NCI-H1105 (cell line): ENCODE measurements around the gene AMBRA1.

Experiments used
- DNase-seq: peaks from one replicate; lab custom pipeline; 2025; lab: John Stamatoyannopoulos, UW

AMBRA1 gene

GRCh38 chr11:46505741-46506482 lies 87.9 kb downstream of the AMBRA1 start:
- DNase-seq = no peak

GRCh38 chr11:46504817-46505613 lies 88.8 kb downstream of the AMBRA1 start:
- no peak for DNase-seq

- DNase-seq = no peak
These were observed 94.0 kb downstream of the AMBRA1 start for GRCh38 chr11:46499821-46500220.

GRCh38 chr11:46498968-46499367 lies 94.9 kb downstream of the AMBRA1 start:
- DNase-seq = no peak

- DNase-seq = no peak
These were observed 95.6 kb downstream of the AMBRA1 start for GRCh38 chr11:46498179-46498578.

DNA sequence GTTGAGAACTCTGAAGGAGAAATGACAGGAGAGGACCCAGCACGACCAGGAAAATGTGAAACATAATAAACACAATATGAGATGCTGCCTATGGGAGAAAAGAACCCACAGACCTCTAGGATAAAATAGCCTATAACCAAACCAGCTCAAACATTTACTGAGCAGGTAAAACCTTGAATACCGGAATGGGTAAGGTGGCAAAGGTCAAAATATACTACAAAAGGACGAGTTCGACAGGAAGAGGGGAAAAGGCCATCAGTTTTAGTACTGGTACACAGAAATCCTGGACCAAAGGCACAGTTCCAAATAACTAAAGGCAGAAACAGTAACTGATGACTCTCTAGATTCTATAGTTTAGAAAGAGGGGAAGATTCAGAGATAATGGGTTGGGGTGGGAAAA lies 96.3 kb downstream of the AMBRA1 start:
- DNase-seq = no peak

DNA sequence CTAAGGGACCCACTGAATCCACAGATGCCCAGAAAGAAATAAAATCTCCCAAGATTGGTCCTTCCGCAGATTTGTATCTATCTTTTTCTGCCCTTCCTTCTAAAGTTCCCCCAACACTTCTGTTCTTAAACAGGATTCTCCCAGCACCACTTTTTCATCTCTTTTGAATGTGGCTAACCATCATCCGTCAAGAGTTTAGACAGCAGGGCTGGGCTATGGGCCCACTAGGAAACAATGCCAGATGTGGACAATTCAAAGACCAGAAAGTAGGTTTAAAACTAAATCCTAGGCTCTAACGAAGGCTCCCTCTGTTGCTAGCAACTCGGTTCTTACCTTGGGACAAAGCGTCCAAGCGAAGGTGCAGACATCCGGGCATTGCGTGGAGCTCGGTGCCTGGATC lies 100.0 kb downstream of the AMBRA1 start:
- no peak for DNase-seq

- no peak for DNase-seq
These were observed 101.3 kb downstream of the AMBRA1 start for GRCh38 chr11:46492532-46492931.

DNA sequence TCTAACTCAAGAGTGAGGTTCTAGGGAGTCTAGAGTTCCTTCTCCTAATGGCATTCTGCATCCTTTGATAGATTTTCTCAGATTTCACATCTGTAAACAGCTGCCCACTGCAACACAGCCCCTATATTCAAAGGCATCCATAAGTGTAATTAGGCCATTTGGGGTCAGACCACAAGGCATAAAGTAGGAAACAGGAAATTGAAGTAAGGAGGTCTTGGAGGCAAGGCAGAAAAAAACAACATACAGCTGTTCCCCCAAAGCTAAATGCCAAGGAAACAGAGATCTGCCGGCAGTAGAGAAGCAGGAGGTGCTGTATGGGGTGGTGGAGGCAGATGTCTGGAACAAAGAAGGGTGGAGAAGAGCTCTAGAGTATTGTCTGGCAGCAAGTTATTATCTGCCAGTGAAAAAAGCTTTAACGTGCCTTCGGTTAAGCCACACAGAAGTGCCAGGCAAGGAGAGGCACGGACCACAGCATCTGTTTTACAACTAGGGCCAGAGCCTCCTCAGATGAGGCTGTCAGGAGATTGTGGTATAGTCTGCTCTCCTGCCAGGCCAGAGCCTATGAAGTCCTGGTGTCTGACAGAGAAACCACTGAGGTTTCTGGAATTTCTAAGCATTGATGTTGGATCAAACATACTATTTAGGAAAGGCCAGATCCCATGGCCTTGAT lies 102.0 kb downstream of the AMBRA1 start:
- DNase-seq = no peak

DNA sequence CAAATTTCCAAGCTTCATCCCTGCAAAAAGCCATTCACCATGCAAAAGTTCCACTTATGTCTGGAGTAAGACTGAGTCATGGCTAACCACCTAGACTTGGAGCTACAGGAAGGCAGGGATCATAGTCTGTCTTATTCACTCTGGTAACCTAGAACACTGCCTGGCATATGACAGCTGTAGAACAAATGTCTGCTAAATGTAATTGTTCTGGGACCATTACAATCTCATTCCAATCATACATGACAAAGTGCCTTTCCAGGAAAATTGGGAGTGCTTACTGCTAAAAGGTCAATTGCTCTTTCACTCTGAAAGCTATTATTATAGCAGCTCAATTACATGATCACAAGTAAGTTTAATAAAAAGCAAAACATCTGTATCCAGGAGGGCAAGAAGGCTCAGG lies 103.2 kb downstream of the AMBRA1 start:
- DNase-seq = no peak

GRCh38 chr11:46489656-46490560 lies 103.9 kb downstream of the AMBRA1 start:
- DNase-seq = peak; percentile 34

DNA sequence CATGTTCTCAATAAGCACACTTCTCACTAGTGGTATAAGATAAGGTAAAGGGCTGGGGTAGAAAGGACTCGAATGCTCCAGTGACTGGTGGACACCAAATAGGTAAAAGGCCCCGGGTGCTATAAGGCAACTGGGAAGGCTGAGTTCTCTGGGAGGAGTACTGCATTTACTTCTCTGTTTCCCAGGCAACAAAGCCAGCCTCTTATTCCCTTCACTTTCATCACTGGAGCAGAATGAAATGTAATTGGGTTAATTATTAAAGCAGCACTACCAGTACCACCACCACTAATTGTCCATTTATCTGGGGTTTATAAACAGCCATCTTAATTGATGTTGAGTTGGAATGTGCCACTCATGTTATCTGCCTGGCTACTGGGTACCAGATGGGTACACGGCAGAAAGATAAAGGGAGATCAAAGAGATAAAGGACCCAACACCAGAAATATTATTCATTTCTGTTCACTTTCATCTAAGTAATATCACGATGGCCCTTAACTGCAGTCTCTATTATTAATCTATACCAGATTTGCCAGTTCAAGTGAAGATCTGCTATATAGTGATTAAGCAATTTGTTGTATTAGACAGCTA lies 107.9 kb downstream of the AMBRA1 start:
- DNase-seq = peak; percentile 5

GRCh38 chr11:46484101-46484500 lies 109.7 kb downstream of the AMBRA1 start:
- DNase-seq = no peak

GRCh38 chr11:46480909-46481308 lies 112.9 kb downstream of the AMBRA1 start:
- DNase-seq = no peak

- no peak for DNase-seq
These were observed 113.6 kb downstream of the AMBRA1 start for GRCh38 chr11:46480166-46480726.

- DNase-seq = no peak
These were observed 114.2 kb downstream of the AMBRA1 start for GRCh38 chr11:46479601-46480000.

- no peak for DNase-seq
These were observed 115.6 kb downstream of the AMBRA1 start for GRCh38 chr11:46478196-46478595.

DNA sequence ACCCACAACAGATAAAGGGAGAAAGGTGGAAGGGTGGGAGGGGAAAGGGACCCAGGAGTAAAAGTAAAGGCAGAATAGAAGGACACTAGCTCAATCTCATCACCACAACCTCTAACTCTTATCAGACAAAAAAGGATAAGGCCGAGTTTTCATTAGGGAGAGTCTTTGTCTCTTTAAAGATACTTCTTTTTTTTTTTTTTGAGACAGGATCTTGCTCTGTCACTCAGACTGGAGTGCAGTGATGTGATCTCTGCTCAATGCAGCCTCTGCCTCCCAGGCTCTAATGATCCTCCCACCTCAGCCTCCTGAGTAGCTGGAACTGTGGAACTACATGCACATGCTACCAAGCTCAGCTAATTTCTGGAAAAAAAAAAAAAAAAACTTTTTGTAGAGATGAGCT lies 116.7 kb downstream of the AMBRA1 start:
- DNase-seq = no peak

DNA sequence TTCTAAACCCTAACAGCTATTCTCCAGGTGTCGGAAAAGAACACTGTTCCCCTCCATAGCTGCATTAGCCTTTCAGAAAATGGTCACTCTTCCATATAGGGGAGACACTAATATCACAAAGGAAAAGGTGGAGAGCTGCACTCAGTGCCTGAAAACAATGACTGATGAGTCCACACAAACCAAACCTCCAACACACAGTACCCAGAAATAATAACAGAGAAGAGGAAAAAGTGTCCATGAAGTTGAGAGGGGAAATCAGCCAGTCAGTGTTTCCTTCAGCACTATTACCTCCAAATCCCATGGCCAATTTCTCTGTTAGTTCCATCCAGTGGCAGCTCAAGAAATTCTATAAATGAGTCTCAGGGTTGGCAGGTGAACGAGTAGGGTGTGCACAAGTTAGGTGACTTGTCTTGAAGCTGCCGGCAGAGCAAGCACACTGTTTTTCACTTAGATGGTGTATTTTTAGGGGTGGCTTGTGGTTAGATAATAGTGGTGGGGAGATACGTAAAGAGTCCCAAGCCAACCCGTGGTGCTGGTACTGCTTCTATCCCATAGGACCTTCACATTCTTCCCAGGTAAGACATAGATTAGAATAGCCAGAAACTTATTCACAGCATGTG lies 117.8 kb downstream of the AMBRA1 start:
- no peak for DNase-seq

- no peak for DNase-seq
These were observed 118.5 kb downstream of the AMBRA1 start for GRCh38 chr11:46475051-46475925.
